Measurements from ENCODE around the gene BEND7.

The BEND7 gene

DNA sequence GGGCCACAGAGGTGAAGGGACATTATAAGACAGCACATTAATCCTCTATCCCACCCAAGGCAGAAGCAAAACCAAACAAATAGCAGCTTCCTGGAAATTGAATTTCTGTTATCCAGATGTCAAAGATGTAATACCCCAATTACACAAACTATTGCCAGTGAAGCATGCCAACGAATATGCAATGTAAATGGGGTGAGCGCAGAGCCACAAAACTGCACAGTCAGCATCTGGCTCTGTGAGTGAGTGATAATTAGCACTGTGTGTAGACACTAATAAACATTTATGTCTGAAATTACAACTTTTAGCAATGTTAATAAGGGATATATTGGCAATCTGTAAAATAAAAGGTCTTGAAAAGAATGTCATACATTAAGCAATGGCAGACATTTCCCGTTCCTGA, 3.2 kb downstream of the BEND7 start:
- DNase-seq (ENCODE audit: low spot score) = no peak
- in situ Hi-C loops (cut with MboI; ENCODE audit: low sequenced_read_pairs, unreplicated experiment) = no loop called here
- TF ChIP-seq, protein P1, sequence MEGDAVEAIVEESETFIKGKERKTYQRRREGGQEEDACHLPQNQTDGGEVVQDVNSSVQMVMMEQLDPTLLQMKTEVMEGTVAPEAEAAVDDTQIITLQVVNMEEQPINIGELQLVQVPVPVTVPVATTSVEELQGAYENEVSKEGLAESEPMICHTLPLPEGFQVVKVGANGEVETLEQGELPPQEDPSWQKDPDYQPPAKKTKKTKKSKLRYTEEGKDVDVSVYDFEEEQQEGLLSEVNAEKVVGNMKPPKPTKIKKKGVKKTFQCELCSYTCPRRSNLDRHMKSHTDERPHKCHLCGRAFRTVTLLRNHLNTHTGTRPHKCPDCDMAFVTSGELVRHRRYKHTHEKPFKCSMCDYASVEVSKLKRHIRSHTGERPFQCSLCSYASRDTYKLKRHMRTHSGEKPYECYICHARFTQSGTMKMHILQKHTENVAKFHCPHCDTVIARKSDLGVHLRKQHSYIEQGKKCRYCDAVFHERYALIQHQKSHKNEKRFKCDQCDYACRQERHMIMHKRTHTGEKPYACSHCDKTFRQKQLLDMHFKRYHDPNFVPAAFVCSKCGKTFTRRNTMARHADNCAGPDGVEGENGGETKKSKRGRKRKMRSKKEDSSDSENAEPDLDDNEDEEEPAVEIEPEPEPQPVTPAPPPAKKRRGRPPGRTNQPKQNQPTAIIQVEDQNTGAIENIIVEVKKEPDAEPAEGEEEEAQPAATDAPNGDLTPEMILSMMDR (IDR thresholded peaks at IDR 0.05; ENCODE audit: borderline replicate concordance, control extremely low read depth, extremely low read depth, insufficient read depth, missing control alignments) = no peak

DNA sequence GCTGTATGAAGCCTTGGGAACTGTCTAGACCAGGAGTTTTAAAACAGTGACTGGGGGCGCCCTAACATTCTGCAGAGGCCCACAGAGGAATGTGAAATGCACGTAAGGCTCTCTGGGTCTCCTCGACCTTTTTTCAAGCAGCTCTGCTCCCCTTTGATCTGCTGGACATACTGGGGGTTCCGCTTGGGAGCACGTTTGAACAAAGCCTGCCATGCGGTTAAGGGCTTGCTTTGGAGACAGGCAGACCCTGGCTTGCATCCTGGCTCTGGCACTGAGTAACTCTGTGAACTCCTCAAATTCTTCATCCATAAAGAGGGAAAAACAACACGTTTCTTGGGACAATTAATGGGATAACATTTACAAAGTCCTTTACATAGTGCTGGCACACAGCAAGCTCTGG, 7.8 kb downstream of the BEND7 start:
- in situ Hi-C loops (cut with MboI; ENCODE audit: low sequenced_read_pairs, unreplicated experiment) = no loop called here
- TF ChIP-seq, protein P1 (IDR thresholded peaks at IDR 0.05; ENCODE audit: borderline replicate concordance, control extremely low read depth, extremely low read depth, insufficient read depth, missing control alignments) = no peak

DNA sequence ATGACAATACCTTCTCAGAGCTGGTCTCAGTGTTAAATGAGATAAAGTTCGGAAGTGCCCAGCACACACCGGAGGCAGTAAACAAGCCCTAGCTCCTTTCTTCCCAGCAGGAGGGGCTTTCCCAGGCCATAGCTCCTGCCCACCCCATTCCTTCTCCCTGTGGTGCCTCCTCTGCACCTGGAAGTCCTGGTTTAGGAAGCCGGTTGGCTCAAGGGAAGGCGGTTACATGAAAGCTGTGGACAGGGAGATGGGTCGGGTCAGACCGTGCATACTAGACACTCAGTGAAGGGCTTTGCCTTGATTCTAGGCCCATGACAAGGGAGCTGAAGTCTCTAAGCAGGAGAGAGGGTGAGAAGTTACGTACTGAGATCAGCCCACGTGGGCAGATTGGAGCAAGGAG, 8.6 kb downstream of the BEND7 start:
- TF ChIP-seq, protein P1 (IDR thresholded peaks at IDR 0.05; ENCODE audit: borderline replicate concordance, control extremely low read depth, extremely low read depth, insufficient read depth, missing control alignments) = no peak
- in situ Hi-C loops (cut with MboI; ENCODE audit: low sequenced_read_pairs, unreplicated experiment) = no loop called here
- no peak for DNase-seq (ENCODE audit: low spot score)

More for the DNA sequence above, 7.8 kb downstream of the BEND7 start:
- DNase-seq (ENCODE audit: low spot score) = no peak

DNA sequence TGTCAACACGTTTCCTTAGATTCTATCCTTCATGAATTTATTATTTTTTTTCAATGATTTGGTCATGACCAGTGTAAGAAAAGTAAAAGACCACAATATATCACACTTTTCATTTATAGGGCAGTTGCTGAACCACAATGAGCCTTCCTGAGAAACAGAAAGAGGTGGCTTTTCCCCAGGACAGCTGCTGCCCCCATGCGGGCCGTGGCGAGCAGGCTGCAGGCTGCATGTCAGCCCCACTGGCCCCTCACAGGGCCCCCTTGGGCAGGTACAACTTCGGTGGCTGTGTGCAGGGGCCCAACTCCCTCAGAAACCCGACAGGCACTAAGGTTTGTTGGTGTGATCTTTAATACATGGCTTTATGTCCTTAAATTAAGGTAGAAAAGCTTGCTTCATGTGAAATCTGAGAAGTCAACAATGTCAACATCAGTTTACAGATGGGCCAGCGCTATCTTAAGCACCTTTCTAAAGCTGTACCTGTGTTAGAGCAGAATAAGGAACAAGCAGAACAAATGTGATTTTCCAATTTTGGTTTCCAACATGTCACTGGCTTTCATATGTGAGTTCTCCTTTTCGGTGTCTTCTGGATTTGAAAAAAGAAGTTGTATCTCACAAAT, 10.6 kb downstream of the BEND7 start:
- in situ Hi-C loops (cut with MboI; ENCODE audit: low sequenced_read_pairs, unreplicated experiment) = no loop called here
- TF ChIP-seq, protein P1 (IDR thresholded peaks at IDR 0.05; ENCODE audit: borderline replicate concordance, control extremely low read depth, extremely low read depth, insufficient read depth, missing control alignments) = peak; percentile 25
- peak; percentile 74 for DNase-seq (ENCODE audit: low spot score)

DNA sequence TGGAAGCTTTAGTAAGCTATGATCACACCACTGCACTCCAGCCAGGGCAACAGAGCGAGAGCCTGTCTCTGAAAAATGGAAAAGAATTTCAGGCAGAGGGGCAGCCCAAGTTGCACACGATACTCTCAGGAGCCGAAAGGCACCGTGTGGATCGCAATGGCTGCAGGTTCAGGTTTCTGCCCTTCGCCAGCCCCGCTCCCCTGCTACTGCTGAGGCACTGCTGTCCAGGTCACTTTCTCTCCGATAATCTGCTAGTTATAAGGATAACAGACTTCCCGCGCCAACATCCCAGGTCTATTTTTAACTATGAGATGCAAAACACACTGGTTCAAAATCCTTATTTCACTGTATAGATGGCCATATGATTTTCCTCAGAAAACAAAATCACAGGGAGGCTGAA, 11.1 kb downstream of the BEND7 start:
- no peak for DNase-seq (ENCODE audit: low spot score)
- TF ChIP-seq, protein P1 (IDR thresholded peaks at IDR 0.05; ENCODE audit: borderline replicate concordance, control extremely low read depth, extremely low read depth, insufficient read depth, missing control alignments) = no peak
- in situ Hi-C loops (cut with MboI; ENCODE audit: low sequenced_read_pairs, unreplicated experiment) = no loop called here

DNA sequence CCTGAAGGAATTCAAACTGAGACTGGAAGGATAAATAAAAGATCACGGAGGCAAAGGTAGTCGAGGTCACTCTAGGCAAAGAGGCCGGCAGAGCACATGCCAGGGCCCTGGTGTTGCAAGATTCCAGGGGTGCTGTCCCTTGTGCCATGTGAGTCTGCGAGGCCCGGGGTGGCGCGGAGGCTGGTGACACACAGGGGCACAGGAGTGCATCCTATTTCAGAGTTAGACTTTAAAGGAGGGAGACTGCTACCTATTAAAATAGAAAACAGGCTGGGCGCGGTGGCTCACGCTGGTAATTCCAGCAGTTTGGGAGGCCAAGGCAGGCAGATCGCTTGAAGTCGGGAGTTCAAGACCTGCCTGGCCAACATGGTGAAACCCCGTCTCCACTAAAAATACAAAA, 12.6 kb downstream of the BEND7 start:
- DNase-seq (ENCODE audit: low spot score) = no peak
- TF ChIP-seq, protein P1 (IDR thresholded peaks at IDR 0.05; ENCODE audit: borderline replicate concordance, control extremely low read depth, extremely low read depth, insufficient read depth, missing control alignments) = no peak
- in situ Hi-C loops (cut with MboI; ENCODE audit: low sequenced_read_pairs, unreplicated experiment) = no loop called here

All from GM13976 (cell line).